Cerebellar cortex (tissue), 1 donor: ENCODE results near the gene DTNA.
A peak's percentile ranks its signal among the peaks of the same experiment; 100 is the strongest.
"Not testable (repeated sequence)": the region's sequence is repeated elsewhere in the genome, so short reads cannot be mapped to it uniquely, and the experiment has no call there.

Experiments used
- DNase-seq: peaks from one replicate; pipeline ENCODE4 v3.0.0-alpha.2; 2015; ENCODE audit warnings: low spot score

The DTNA gene

DNA sequence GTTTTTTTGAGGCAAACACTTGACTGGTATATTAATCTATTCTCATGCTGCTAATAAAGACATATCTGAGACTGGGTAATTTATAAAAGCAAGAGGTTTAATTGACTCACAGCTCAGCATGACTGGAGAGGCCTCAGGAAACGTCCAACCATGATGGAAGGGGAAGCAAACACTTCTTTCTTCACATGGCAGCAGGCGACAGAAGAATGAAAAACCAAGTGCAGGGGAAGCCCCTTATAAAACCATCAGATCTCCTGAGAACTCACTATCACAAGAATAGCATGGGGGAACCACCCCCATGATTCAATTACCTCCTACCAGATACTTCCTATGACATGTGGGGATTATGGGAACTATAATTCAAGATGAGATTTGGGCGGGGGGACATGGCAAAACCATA, 194.9 kb downstream of the DTNA start:
- no peak for DNase-seq

DNA sequence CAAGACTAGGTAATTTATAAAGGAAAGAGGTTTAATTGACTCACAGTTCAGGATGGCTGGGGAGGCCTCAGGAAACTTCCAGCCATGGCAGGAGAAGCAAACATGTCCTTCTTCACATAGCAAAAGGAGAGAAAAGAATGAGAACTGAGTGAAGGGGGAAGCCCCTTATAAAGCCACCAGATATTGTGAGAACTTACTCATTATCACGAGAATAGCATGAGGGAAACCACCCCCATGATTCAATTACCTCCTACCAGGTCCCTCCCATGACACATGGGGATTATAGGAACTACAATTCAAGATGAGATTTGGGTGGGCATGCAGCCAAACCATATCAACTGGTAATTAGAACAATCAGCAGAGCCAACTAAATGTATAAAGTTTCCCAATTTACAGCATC, 196.9 kb downstream of the DTNA start:
- not testable (repeated sequence) for DNase-seq

DNA sequence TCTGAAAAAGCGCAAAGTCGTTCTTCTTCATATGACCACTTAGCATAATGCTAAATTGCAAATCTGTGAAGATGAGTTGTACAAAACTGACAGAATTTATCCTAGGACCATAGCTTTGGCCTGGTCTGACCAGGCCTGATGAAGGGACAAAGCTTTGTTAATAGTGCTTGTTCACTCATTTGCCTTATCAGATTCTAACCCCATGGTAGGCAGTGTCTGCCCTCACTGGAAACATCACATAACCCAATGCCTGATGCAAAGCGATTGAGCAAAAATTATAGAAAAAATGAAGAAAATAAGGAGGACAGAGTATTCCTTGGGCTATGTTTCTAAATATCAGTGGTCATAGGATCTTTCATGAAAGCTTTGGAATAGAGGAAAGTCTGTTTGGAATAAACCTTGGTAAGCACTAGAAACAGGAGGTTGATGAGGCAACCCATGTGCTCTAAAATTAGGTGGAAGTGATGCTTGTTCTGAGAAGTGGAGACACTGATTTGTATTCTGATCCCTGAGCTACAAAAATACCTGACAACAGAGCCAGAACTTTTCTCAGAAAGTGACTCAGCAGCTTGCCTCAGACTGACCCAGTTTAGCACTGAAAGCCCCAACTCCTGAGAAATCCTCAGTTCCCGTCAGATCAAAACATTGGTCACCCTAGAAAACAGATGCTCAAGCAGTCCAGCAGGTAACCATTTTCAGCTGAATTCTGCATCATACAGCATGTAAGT, 199.7 kb downstream of the DTNA start:
- peak; percentile 8 for DNase-seq

DNA sequence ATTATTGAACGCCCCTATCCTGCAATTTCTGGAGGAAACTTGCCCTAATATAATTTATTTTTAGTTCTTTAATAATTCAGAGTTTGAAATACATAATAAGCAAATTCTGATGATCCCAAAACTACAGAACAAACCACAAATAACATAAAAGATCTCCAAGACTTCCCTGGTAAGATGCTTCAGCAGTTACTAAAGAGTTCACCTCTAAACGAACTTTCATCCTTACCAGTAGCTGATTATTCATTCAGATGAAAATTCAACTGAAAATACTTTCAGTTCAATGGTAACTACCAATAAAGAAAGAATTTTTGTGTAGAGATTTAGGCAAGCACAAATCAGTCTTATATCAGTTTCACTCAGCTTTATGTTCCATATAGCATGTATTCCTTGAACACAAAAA, 201.0 kb downstream of the DTNA start:
- DNase-seq: no peak

DNA sequence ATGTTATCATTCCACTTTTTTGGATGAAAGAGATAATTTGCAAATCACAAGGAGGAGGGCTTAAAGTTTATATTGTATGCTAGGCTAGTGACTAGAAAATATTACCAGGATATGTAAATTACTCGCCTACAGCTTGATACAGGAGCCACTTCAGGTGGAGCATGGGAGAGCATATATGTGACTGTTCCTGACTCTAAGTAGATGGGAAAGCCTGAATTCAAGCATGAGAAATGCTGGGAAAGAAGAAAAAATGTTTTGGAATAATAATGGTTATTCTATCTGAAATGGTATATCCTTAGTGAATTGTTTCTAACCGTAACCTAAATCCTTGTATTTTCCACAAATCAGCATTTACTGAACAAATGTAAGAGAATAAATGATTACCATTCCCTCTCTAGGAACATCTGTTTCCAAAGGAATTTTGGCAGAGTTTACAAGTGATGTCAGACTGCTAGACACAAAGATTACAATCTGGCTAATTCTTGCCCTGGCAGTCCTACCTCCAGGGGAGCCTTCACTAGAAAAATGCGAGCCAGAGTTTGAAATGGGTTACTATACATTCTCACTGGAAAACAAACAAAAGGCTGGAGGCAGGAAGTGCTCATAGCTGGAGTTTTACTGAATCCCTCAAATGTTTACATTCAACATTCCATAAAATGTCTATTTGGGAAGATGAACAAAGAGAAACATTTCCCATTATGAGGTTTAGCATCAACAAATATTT, 201.7 kb downstream of the DTNA start:
- DNase-seq: peak; percentile 75

DNA sequence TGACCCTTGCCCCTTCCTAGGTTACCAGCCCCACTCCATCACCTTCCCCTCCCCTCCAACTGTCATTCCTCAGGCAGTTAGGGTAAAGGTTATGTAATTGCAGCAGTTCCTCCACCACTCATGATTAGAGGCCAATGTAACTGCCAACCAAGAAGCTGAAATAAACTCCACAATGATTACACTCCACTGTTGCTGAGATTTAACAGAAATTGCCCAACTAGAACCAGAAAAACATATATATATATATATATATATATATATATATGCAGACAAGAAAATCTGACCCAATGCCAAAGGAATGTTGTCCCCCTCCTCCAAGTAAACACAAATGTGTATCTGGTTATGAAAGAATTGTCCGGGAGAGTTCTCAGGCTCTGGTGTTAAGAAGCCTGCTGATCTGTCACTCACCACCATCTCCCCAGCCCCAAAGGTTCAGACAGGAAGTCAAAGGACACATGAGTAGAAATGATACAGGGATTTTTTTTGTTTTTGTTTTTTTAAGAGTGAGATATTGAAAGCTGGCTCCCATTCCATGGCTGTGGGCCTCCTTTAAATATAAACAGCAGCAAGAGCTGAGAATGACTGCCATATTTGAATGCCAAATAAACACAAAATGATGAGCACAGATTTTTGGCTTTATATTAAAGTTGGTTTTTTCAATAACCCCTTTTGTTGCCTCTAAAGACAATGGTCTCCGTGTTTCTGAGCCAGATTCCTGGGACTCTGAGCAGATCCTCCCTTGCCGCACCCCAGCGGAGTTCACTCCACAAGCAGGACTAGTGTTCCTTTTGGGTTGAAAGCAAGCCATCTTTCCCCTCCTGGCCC, 204.0 kb downstream of the DTNA start:
- no peak for DNase-seq

DNA sequence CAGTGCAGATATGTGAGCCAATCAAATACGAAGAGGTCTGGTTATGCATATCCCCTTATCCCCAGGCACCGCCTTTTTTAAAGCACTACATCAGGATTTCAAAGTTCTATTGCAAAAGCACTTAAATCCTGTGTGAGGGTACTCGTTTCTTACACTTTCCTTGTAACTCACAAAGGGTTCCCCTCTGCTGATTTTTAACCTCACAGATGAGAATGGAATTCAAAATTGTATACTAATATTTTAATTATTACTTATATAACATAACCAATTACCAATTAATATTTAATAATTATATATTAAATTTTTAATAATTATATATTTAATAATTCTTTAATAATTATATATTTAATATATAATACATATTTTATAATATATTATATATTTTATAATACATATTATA, 204.9 kb downstream of the DTNA start:
- no peak for DNase-seq

DNA sequence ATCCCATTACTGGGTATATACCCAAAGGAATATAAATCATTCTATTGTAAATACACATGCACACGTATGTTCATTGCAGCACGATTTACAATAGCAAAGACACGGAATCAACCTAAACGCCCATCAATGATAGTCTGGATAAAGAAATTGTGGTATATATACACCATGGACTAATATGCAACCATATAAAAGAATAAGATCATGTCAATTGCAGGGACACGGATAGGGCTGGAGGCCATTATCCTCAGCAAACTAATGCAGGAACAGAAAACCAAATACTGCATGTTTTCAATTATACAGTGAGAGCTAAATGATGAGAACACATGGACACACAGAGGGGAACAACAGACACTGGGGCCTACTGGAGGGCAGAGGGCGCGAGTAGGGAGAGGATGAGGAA, 206.4 kb downstream of the DTNA start:
- not testable (repeated sequence) for DNase-seq

DNA sequence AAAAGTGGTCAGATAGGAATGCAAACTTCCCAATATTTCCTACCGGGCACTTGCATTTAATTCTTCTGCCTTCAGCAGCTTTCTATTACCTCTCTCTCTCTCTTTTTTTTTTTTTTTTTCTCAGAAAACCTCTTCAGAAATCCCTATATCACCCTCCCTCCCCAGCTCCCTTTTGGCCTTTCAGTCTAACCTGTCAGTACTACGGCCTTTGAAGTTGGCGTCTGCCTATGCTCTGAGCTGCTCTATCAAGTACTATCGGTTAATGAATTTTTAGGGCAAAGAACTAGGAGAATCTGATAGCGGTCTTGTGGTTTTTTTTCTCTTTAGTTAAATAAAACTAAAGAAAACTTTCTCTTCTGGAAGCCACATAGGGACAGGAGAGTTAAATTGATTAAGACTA, 208.8 kb downstream of the DTNA start:
- no peak for DNase-seq

DNA sequence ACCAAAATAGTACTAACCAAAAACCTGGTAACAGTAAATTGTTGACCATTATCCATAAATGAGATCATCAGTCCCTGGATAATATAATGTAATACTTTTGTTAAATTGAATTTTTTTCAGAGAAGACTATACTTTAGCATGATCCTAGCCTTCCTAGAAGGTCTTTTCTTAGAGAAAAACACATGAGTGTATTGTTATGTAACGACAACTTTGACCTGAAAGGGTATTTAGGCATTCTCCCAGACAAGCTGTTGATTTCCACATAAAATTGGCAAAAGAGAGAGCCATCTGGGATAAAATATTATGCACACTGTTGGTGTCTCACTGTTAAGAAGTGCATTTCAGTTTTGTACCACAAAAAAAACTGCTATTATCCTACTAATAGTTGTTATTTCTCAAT, 211.1 kb downstream of the DTNA start:
- peak; percentile 75 for DNase-seq

DNA sequence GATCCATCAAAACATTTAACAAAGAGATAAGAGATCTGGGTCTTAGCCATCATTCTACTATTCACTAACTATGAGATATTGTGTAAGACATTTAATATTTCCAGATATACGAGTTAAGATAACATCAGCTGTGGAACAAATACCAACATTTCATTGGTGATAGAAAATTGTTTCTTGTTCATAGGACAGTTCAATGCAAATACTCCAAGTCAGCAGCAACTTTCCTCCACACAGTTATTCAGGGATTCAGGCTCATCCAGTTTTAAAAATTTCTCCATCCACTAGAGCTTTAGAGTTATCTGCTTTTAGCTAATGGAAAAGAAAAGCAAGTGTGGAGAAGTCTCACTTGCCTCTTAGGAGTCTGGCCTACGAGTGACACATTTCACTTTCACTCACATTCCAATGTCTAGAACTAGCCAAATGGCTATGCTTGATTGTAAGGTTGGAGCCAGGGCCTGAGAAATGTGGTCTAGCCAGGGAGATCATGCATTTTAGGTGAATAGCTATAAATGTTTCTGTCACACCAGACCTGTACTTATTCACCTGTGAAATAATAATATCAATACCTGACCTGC, 211.8 kb downstream of the DTNA start:
- DNase-seq: no peak

DNA sequence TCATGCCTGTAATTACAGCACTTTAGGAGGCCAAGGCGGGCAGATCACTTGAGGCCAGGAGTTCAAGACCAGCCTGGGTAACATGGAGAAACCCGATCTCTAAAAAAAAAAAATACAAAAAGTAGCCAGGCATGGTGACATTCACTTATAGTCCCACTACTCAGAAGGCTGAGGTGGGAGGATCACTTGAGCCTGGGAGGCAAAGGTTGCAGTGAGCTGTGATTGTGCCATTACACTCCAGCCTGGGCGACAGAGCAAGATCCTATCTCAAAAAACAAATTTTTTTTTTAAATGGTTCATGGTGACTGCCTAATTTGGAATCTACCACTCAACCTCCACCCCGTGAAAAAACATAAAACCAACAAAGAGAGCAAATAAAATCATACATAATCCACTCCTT, 212.5 kb downstream of the DTNA start:
- not testable (repeated sequence) for DNase-seq

DNA sequence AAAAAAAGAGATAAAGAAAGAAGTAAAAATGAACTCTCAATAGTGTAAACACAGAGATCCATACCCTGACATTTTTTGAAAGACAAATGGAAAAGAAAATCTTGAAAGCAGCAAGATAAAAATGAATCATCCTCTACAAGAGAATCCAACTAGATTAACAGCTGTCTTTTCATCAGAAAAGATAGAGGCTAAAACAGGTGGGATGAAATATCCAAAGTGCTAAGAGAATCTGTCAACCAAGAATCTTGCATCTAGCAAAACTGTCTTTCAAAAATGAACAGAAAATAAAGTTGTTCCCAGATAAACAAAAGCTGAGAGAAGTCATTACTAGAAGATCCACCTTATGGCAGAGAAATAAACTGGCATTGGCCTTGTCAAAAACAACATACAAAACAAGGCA, 213.8 kb downstream of the DTNA start:
- DNase-seq: no peak

DNA sequence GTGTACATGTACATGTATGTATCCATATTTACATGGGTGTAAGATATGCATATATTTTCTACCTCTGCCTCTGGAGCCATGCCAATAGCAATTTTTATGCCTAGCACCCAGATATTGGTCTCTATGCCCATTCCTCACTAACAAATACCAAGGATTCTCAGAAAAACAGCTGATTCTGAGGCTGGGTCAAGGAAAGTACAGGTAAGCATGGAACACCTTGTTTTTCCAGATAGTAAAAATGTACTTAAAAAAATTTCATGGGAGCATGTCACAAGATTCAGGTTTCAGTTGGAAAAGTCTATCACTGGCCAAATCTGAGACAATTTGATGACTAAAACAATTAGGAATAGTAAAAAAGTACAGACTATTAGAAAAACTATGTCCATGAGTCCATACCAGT, 216.6 kb downstream of the DTNA start:
- no peak for DNase-seq

DNA sequence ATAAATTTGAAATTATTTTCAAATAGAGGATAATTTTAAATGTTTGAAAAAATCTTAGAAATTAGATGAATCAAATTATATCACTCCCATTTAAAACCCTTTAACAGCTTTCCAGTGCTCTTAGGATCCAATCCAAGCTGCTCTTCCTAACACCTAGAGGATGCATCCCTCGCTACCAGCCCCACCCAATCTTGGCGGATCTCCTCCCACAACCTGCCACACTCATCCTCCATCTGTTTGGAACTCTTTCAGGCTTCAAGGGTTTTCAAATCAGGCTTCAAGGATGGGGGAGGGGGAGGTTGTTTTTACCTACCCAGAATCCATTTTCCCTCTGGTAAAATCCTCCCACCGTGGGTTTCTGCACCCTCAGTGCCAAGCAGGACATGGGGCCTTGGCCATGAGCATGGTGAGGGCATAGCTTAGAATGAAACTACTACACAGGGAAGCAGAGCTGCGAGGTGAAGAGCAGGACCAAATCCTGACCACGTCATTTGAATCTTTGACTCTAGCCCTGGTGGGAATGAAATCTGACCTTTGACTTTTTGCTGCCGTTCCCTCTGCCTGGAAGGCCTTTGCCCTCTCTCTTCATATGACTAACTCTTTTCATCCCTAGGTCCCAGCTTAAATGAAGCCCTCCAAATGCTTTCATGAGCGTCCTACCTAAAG, 218.1 kb downstream of the DTNA start:
- no peak for DNase-seq

DNA sequence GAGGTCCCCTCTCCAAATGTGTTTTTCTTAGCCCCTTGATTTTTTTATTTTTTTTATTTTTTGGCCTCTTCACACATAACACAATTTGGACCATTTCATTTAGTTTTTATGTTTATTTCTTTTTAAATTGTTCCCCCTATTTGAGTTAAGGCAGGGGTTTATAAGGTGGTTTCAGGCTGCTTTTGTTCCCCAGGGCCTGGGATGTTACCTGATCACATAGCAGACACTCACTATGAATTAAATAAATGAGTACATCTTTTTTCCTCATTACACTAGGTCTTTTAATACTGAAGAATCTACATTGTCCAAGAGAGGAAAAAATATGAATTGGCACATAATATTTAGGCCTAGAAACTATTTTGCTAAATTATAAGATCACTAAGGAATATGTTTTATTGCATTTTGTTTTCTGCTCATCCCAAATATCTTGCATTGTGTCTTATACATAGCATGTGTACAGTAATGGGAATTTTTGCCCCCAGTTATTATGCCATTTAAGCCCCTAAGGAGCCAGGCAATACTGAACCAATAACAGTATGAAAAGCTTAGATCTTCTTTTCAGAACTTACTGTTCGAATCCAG, 218.7 kb downstream of the DTNA start:
- DNase-seq: no peak

DNA sequence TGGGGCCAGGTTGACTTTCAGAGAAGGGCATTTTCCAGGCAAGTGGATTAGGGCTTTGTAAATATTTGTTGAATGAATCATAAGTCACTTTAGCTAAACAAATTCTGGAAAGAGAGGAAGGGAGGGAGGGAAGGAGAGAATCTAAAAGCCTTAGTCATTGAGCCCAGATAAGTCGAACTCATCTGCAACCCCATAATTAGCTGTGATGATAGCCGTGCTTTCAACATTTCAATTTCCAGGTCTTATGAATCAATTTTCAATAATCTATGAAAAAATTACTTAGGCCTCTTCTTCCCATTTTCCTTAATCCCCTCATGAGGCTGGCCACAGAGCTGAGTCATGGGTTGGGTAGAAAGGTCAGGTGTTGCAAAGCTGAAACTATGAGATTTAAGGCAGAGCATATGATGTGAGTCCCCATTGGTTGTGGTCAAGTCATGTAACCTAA, 219.3 kb downstream of the DTNA start:
- no peak for DNase-seq

DNA sequence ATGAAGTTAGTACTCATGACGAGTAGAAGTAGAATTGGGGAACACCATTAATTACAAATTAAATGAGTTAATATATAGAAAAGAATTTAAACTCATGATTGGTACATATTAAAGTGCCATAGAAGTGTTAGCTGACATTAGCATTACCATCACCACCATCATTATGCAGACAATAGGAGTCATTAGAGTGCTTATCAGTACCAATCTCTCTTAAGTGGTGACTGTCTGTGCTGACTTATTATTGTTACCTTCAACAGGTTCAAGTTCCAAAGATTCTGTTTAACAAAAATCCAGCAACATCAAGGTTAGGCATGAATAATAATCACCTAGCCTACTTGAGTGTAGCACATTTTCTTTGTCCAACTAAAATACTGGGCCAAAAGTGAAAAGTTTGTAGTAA, 222.3 kb downstream of the DTNA start:
- DNase-seq: no peak

DNA sequence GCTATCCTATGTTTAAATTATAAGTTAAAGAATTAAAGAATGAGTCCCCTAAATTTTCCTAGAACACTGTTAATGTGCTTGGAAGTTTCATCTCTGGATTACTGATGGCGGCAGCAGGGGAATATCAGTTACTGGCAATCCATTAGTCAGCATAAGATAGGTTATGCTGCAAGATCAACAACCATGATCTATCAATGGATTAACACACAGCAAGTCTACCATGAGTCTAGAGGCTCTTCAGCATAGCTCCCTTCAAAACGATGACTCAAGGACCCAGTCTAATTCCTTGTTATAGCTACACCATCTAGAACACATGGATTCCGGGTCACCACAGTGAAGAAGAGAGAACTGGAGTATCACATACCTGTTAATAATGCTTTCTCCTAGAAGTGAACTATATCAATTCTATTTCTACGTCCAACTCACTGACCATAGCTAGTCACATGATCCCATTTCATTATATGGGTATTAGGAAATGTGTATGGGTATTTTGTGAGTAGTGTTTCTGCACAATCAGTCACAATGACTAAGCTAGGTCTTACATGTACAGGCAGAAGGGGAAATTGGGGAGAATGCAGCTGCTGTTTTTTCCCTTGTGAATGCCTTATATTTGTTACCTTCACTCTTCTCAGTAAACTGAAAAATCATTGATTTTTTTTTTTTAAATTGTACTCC, 222.8 kb downstream of the DTNA start:
- DNase-seq: no peak

DNA sequence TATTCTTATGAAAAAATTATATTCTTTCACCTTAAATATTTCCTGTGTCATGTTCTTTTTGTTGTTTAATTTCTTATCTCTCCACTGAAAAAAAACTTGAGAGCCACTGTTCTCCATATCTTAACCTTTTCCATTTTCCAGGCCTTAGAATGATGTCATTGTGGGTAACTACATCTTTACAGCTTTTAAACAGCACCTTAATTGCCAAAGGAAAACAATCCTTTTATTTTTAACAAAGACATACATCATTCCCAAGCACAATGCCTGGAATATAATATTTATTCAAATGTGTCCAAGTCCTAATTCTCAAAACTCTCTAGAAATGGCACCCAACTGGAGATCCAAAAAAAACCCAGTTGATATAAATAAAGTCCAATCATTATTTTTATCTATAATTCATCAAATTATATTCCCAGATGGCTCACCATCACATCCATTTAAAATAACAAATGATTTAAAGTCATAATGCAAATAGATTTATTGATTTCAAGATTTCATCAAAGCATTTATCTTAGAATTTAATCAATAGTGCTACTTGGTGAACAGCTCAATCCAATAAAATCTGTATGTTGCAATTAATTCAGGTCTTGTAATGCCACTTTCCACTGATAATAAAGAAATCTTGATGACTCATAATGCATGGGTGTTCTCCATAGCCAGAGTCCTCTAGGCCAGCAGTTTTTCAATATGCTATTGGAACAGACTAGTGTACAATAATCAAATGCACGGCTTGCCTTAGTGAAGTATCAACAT, 224.0 kb downstream of the DTNA start:
- DNase-seq: no peak
